Fibroblast of mammary gland (primary cell): Measurements from ENCODE around the gene COL21A1.

Source experiments
- DNase-seq: peaks from one replicate; pipeline ENCODE4 v3.0.0-alpha.2; 2010; ENCODE audit warnings: low read depth
- H3K4me3 ChIP-seq: 2 replicates; pipeline ENCODE4 v1.5.1; 2011; ENCODE audit warnings: low read depth, mild to moderate bottlenecking, low read length, moderate library complexity; ENCODE audit not compliant: control insufficient read depth
- CTCF ChIP-seq: conservative IDR thresholded peaks from 2 replicates; pipeline ENCODE4 v1.5.1; 2011; ENCODE audit warnings: low read depth, low read length, inconsistent platforms; ENCODE audit not compliant: control insufficient read depth, insufficient read depth

COL21A1 gene

GRCh38 chr6:56093776-56094175, 153.6 kb downstream of the COL21A1 start:
- TF ChIP-seq CTCF, result no peak
- DNase-seq, result no peak
- no peak overlapping the region for H3K4me3 ChIP-seq

DNA sequence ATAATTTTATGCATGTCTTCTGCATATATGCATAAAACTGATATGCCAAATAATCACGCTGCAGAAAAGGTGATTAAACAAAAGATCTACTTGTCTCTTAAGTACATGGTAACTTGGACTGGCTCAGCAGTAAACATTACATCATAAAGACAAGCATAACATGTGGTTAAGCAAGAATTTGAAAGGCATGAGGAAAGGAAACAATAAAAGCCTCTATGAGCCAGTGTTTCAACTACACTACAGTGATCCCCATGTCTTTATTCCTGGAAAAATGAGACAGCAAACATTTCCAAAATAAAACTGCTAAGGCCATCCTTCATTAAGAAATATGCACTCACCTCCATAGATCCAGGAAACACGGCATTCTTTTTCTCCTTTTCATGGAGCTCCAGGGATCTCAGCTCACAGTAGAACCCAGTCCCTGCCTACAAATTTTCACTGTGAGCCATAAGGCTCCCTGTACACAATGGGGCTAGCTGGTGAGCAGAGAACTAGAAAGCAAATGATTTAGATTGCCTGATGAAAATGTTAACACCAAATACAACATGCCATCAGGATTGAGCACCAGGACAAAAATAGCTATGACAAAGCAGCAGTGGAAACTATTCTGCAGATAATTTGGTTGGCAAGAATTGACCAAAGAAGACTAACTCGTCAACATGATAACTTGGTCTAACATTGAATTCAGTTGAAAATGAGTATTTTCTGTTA, 156.1 kb downstream of the COL21A1 start:
- no peak for TF ChIP-seq CTCF
- DNase-seq, result peak; percentile 87
- H3K4me3 ChIP-seq, result no peak overlapping the region

DNA sequence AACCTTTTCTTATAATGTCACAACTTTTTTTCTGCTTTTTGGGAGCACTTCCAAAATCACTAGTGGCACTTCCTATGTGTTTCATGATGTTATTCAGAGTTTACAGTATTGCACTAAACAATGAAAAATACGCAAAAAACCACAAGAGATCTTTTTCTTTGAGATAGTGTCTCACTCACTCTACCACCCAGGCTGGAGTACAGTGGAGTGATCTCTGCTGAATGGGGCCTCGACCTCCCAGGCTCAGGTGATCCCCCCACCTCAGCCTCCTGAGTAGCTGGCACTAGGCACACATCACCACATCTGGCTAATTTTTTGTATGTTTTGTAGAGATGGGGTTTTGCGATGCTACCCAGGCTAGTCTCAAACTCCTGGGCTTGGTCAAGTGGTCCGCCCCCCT, 158.7 kb downstream of the COL21A1 start:
- no peak for DNase-seq
- no peak overlapping the region for H3K4me3 ChIP-seq
- no peak for TF ChIP-seq CTCF

DNA sequence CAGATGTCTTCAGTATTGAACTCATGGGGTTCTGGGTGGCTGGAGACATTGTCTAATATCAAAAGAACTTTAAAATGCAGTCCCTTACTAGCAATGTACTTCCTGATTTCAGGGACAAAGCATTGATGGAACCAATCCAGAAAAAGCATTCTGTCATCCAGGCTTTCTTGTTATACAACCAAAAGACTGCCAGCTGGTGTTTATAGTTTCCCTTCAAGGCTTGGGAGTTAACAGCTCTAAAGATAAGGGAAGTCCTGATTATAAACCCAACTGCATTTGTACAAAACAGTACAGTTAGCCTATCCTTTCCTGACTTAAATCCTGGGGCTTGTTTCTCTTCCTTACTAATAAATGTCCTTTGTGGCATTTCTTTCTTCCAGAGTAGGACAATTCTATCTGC, 160.0 kb downstream of the COL21A1 start:
- no peak overlapping the region for H3K4me3 ChIP-seq
- no peak for TF ChIP-seq CTCF
- no peak for DNase-seq

- no peak for TF ChIP-seq CTCF
- no peak overlapping the region for H3K4me3 ChIP-seq
- no peak for DNase-seq
These were observed 167.4 kb downstream of the COL21A1 start for GRCh38 chr6:56079751-56080540.

- DNase-seq, result no peak
- TF ChIP-seq CTCF, result no peak
- no peak overlapping the region for H3K4me3 ChIP-seq
These were observed 171.3 kb downstream of the COL21A1 start for GRCh38 chr6:56076033-56076432.

DNA sequence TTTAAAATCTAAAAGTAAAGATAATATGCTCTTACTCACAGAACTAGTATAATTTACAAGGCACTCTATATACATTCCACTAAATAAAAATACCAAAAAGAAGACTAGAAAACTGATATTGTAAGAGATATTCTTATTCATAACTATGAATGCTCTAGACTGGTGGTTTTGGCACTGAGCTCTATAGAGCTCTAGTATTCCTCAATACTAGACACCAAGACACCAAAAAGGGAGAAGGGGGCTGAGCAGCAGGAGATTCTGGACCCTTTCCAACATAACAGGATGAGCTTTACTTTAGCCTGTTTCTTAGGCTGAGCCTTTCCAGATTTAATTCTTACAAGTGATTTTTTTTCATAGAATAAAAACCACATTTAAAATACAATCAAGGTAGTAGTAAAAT, 173.6 kb downstream of the COL21A1 start:
- DNase-seq, result peak; percentile 39
- no peak for TF ChIP-seq CTCF

More for the DNA sequence above, 173.6 kb downstream of the COL21A1 start:
- H3K4me3 ChIP-seq, result no peak overlapping the region
